ENCODE measurements around the gene MVB12A. TPM values are rescaled to one million over a fixed set of nuclear protein-coding genes. Genes with fewer than 3 reads are reported as not detected.

The MVB12A gene
- total and polyA plus RNA-seq, 2 of the 4 experiments (the other 2 are of a cell fraction) = 13.8 to 43.9 TPM

- TF ChIP-seq, protein P1, sequence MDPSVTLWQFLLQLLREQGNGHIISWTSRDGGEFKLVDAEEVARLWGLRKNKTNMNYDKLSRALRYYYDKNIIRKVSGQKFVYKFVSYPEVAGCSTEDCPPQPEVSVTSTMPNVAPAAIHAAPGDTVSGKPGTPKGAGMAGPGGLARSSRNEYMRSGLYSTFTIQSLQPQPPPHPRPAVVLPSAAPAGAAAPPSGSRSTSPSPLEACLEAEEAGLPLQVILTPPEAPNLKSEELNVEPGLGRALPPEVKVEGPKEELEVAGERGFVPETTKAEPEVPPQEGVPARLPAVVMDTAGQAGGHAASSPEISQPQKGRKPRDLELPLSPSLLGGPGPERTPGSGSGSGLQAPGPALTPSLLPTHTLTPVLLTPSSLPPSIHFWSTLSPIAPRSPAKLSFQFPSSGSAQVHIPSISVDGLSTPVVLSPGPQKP (IDR thresholded peaks at IDR 0.05; ENCODE audit: borderline replicate concordance, low read depth, low read length) = 0 out of 2 replicates have a peak, but pooled peaks have one; percentile 4
- TF ChIP-seq RAD21 (IDR thresholded peaks at IDR 0.05; ENCODE audit: low read length) = no peak
- TF ChIP-seq MAZ (IDR thresholded peaks at IDR 0.05; ENCODE audit: borderline replicate concordance, low read depth, low read length) = peak; percentile 93
- TF ChIP-seq NFE2L2 (IDR thresholded peaks at IDR 0.05; ENCODE audit: low read depth, low read length) = peak; percentile 29; the same call in 1 of the 2 replicates
- TF ChIP-seq CEBPB (IDR thresholded peaks at IDR 0.05; ENCODE audit: low read depth, low read length) = no peak
Observed at GRCh38 chr19:17419621-17420474, at the start of gene MVB12A (continued).
